ENCODE results near the gene IL15. TPM values are rescaled to one million over a fixed set of nuclear protein-coding genes. Genes with fewer than 3 reads are reported as not detected.
"Not testable (repeated sequence)": the region's sequence is repeated elsewhere in the genome, so short reads cannot be mapped to it uniquely, and the experiment has no call there.

Gene IL15
- 5.5 TPM for polyA plus RNA-seq (2013, experiment 1 of 2; ENCODE audit: insufficient read length)
- polyA plus RNA-seq (2013, experiment 2 of 2; ENCODE audit: insufficient read length), result 6.2 TPM

GRCh38 chr4:141636082-141636770, at the start of gene IL15:
Gene IL15, plus strand, starts transcription at chr4:141636583. Its CDS starts 82,882 bp downstream, at chr4:141719465.
- DNase-seq, result peak; percentile 55

- DNase-seq, result peak; percentile 57
Measured at GRCh38 chr4:141587897-141588296, 48.5 kb upstream of the IL15 start.

GRCh38 chr4:141595531-141595930, 40.9 kb upstream of the IL15 start:
- DNase-seq, result no peak

GRCh38 chr4:141599853-141600252, 36.5 kb upstream of the IL15 start:
- peak; percentile 36 for DNase-seq

- DNase-seq, result not testable (repeated sequence)
Measured at GRCh38 chr4:141604683-141605082, 31.7 kb upstream of the IL15 start.

GRCh38 chr4:141605425-141605856, 30.9 kb upstream of the IL15 start:
- DNase-seq, result no peak

GRCh38 chr4:141609243-141609642, 27.1 kb upstream of the IL15 start:
- no peak for DNase-seq

- DNase-seq, result no peak
Measured at GRCh38 chr4:141610365-141610764, 26.0 kb upstream of the IL15 start.

- DNase-seq, result no peak
Measured at GRCh38 chr4:141614878-141615586, 21.4 kb upstream of the IL15 start.

GRCh38 chr4:141615587-141615918, 20.8 kb upstream of the IL15 start:
- not testable (repeated sequence) for DNase-seq

- DNase-seq, result no peak
Measured at GRCh38 chr4:141620715-141621114, 15.7 kb upstream of the IL15 start.

- DNase-seq, result no peak
Measured at GRCh38 chr4:141625023-141625422, 11.4 kb upstream of the IL15 start.

GRCh38 chr4:141630854-141631253, 5.5 kb upstream of the IL15 start:
- DNase-seq, result no peak

GRCh38 chr4:141635736-141636081, 674 bp upstream of the IL15 start:
- DNase-seq, result no peak

GRCh38 chr4:141636771-141637460, 533 bp downstream of the IL15 start:
- DNase-seq, result peak; percentile 62

GRCh38 chr4:141637565-141637964, 1.2 kb downstream of the IL15 start:
- DNase-seq, result no peak

GRCh38 chr4:141638230-141638629, 1.8 kb downstream of the IL15 start:
- DNase-seq, result no peak

- DNase-seq, result no peak
Measured at GRCh38 chr4:141640696-141641095, 4.3 kb downstream of the IL15 start.

GRCh38 chr4:141642063-141642462, 5.7 kb downstream of the IL15 start:
- DNase-seq, result no peak

- DNase-seq, result no peak
Measured at GRCh38 chr4:141642711-141643110, 6.3 kb downstream of the IL15 start.

- peak; percentile 87 for DNase-seq
Measured at GRCh38 chr4:141643557-141643956, 7.2 kb downstream of the IL15 start.

- DNase-seq, result peak; percentile 93
Measured at GRCh38 chr4:141645611-141646340, 9.4 kb downstream of the IL15 start.

GRCh38 chr4:141646969-141647368, 10.6 kb downstream of the IL15 start:
- peak; percentile 52 for DNase-seq
